ENCODE data around the gene ADRA2B. TPM values are rescaled to one million over a fixed set of nuclear protein-coding genes. Genes with fewer than 3 reads are reported as not detected.

Gene ADRA2B
- total RNA-seq, 1 experiment from 2014 or later, result not detected

GRCh38 chr2:96097951-96098823 is 18.2 kb downstream of the ADRA2B start:
- DNase-seq (ENCODE audit: unreplicated experiment), result no peak
- ChIA-PET POLR2A (interaction anchor here (1.1 kb wide), 1 partner anchor 12 kb away, joined by 4 read pairs; no protein-coding TSS in a partner anchor), CTCF (interaction anchor here (1.4 kb wide), 1 partner anchor 19 kb away, joined by 4 read pairs; the partner anchor contains the start of gene ADRA2B)
- Mint-ChIP-seq H3K4me3 (ENCODE audit: unreplicated experiment) (no peak overlapping the region), H3K36me3 (ENCODE audit: insufficient read depth, unreplicated experiment) (no peaks in the 10 kb centered on the region), H3K27me3 (ENCODE audit: insufficient read depth, unreplicated experiment) (no peaks in the 10 kb centered on the region), H3K27ac (ENCODE audit: low read depth, unreplicated experiment) (no peak overlapping the region), H3K4me1 (ENCODE audit: insufficient read depth, unreplicated experiment) (no peaks in the 10 kb centered on the region), H3K9me3 (ENCODE audit: unreplicated experiment) (no peaks in the 10 kb centered on the region)
- no TSS peak for BruUV-seq (replicated peaks)
- intact Hi-C loops (cut with micrococcal nuclease), result no loop called here
- no peak for TF ChIP-seq CTCF (IDR thresholded peaks at IDR 0.05; ENCODE audit: unreplicated experiment)

- peaks cover under 1% of the 10 kb centered on the region for H3K4me1 Mint-ChIP-seq (ENCODE audit: insufficient read depth, unreplicated experiment)
- no peaks in the 10 kb centered on the region for H3K9me3 Mint-ChIP-seq (ENCODE audit: unreplicated experiment)
- H3K27ac Mint-ChIP-seq (ENCODE audit: low read depth, unreplicated experiment), result no peak overlapping the region
- no peak for TF ChIP-seq CTCF (IDR thresholded peaks at IDR 0.05; ENCODE audit: unreplicated experiment)
- H3K36me3 Mint-ChIP-seq (ENCODE audit: insufficient read depth, unreplicated experiment), result no peaks in the 10 kb centered on the region
- H3K4me3 Mint-ChIP-seq (ENCODE audit: unreplicated experiment), result no peak overlapping the region
- BruUV-seq (replicated peaks), result no TSS peak
- DNase-seq (ENCODE audit: unreplicated experiment), result no peak
- POLR2A ChIA-PET, result no interaction called here
- CTCF ChIA-PET, result interaction anchor here (1.0 kb wide), 1 partner anchor 23 kb away, joined by 3 read pairs; no protein-coding TSS in a partner anchor
- H3K27me3 Mint-ChIP-seq (ENCODE audit: insufficient read depth, unreplicated experiment), result no peaks in the 10 kb centered on the region
- intact Hi-C loops (cut with micrococcal nuclease), result no loop called here
Observed at GRCh38 chr2:96097441-96097840, 18.9 kb downstream of the ADRA2B start.

GRCh38 chr2:96095116-96095636 is 21.2 kb downstream of the ADRA2B start:
- DNase-seq (ENCODE audit: unreplicated experiment), result no peak
- Mint-ChIP-seq H3K27me3 (ENCODE audit: insufficient read depth, unreplicated experiment) (no peaks in the 10 kb centered on the region), H3K4me3 (ENCODE audit: unreplicated experiment) (no peak overlapping the region), H3K9me3 (ENCODE audit: unreplicated experiment) (no peaks in the 10 kb centered on the region), H3K27ac (ENCODE audit: low read depth, unreplicated experiment) (no peak overlapping the region), H3K4me1 (ENCODE audit: insufficient read depth, unreplicated experiment) (peaks cover 9% of the 10 kb centered on the region), H3K36me3 (ENCODE audit: insufficient read depth, unreplicated experiment) (no peaks in the 10 kb centered on the region)
- intact Hi-C loops (cut with micrococcal nuclease), result no loop called here
- BruUV-seq (replicated peaks), result no TSS peak
- CTCF ChIA-PET, result no interaction called here
- no peak for TF ChIP-seq CTCF (IDR thresholded peaks at IDR 0.05; ENCODE audit: unreplicated experiment)
- POLR2A ChIA-PET, result no interaction called here

GRCh38 chr2:96093528-96093927 is 22.8 kb downstream of the ADRA2B start:
- BruUV-seq (replicated peaks), result no TSS peak
- Mint-ChIP-seq H3K36me3 (ENCODE audit: insufficient read depth, unreplicated experiment) (no peaks in the 10 kb centered on the region), H3K4me1 (ENCODE audit: insufficient read depth, unreplicated experiment) (peaks cover 9% of the 10 kb centered on the region), H3K9me3 (ENCODE audit: unreplicated experiment) (no peaks in the 10 kb centered on the region), H3K27me3 (ENCODE audit: insufficient read depth, unreplicated experiment) (no peaks in the 10 kb centered on the region), H3K27ac (ENCODE audit: low read depth, unreplicated experiment) (no peak overlapping the region), H3K4me3 (ENCODE audit: unreplicated experiment) (no peak overlapping the region)
- no peak for DNase-seq (ENCODE audit: unreplicated experiment)
- ChIA-PET POLR2A (no interaction called here), CTCF (interaction anchor here (1.2 to 1.8 kb wide), 2 partner anchors 23 to 80 kb away, joined by 3 to 4 read pairs; partner anchors contain the start of gene ADRA2B)
- no peak for TF ChIP-seq CTCF (IDR thresholded peaks at IDR 0.05; ENCODE audit: unreplicated experiment)
- intact Hi-C loops (cut with micrococcal nuclease), result no loop called here

Measured in MCF 10A (cell line).